HFFc6 (cell line): ENCODE results near the gene ST7L. TPM values are rescaled to one million over a fixed set of nuclear protein-coding genes. Genes with fewer than 3 reads are reported as not detected.

Experiments
- total RNA-seq, 6 experiments: library from RNA; stranded (reverse); fragmentation: NEBNext Ultra II Directional; extraction: Animal tissue kit (Norgen Biotek cat#: 25700); gene quantifications; 2 replicates in 1 of 6; 3 replicates in 5 of 6; pipeline ENCODE4 v1.2.3, GENCODE V29; 2021

The ST7L gene
- total RNA-seq, 6 experiments from 2014 or later, result 20.2 to 24.5 (median 23.7) TPM

Other genes starting within 250 kb of the ST7L start
- gene CTTNBP2NL, start 222.9 kb downstream of the ST7L start, total RNA-seq, result 10 to 100 TPM; 71.9 to 80.8 (median 76.5) TPM
- 1 to 10 TPM; 1.9 to 3.8 (median 3.5) TPM for gene WNT2B, start 110.2 kb downstream of the ST7L start, total RNA-seq
- gene CAPZA1, start 691 bp upstream of the ST7L start, total RNA-seq, result 100 to 1,000 TPM; 230 to 293 (median 265) TPM
- 10 to 100 TPM; 61.6 to 86.0 (median 83.5) TPM for gene MOV10, start 55.5 kb upstream of the ST7L start, total RNA-seq
- gene RHOC, start 88.0 kb upstream of the ST7L start, total RNA-seq, result 100 to 1,000 TPM; 579 to 610 (median 596) TPM
- 1 to 10 TPM; 1.1 to 1.7 (median 1.4) TPM for gene PPM1J, start 96.2 kb upstream of the ST7L start, total RNA-seq